SH-SY5Y (cell line): ENCODE data around the gene LRRC73.

Source experiments
- GATA2 ChIP-seq: IDR thresholded peaks from 2 replicates; pipeline ENCODE4 v1.6.1; 2011; ENCODE audit warnings: mild to moderate bottlenecking, low read depth, low read length
- GATA3 ChIP-seq: IDR thresholded peaks from 2 replicates; pipeline ENCODE4 v1.6.1; 2011; ENCODE audit warnings: low read depth, mild to moderate bottlenecking, low read length, moderate library complexity

DNA sequence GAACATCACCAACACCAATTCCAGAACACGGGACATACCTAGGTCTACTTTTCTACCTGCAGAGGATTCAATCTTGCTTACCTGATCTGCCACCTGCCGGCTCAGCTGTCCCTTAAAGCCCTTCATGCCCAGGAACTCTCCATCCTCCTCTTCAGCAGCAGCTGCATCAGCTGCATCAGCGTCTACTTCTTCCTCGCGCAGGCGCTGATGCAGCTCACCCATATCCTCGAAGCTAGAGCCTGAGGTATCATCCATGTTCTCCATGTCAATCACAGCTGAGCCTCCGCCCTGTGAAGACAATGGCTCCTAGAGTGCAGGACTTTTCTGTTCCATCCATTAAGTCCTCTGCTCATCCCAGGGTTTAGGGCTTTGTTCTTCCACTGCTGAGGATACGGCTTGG lies 5.7 kb upstream of the LRRC73 start:
- TF ChIP-seq GATA3 (no peak), GATA2 (no peak)
